ENCODE results near the gene RPS15.

Gene RPS15

DNA sequence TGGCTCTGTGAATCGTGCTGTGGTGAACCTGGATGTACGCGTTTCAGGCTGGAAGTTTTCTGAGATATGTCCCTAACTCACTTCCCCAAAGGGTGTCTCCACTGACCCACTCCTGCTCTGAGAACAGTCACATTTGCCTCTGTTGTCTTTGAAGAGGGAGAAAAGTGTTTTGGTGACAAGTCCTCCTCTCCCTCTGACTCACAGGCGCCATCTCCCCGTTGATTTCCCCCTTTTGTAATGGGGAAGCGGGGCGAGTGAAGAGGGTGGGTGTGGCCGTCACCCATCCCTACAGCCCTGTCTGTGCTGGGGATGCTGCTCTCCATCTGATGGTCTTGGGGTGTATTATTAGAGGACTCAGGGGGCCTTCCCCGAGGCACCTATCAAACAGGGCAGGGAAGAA is 21.3 kb downstream of the RPS15 start:
- Histone ChIP-seq H3K27me3 (ENCODE audit: control insufficient read depth, insufficient read depth, low read length) (peaks cover 88% of the 10 kb centered on the region), H3K27ac (ENCODE audit: low read depth, low read length) (no peak overlapping the region), H3K36me3 (ENCODE audit: control insufficient read depth, insufficient read depth, low read length) (no peaks in the 10 kb centered on the region), H3K4me3 (ENCODE audit: low read depth, low read length) (no peak overlapping the region), H3K4me1 (ENCODE audit: control insufficient read depth, insufficient read depth, low read length) (peaks cover 9% of the 10 kb centered on the region), H3K9me3 (ENCODE audit: control insufficient read depth, insufficient read depth, low read depth, low read length) (no peaks in the 10 kb centered on the region), H3K9ac (ENCODE audit: low read length) (no peak overlapping the region)

DNA sequence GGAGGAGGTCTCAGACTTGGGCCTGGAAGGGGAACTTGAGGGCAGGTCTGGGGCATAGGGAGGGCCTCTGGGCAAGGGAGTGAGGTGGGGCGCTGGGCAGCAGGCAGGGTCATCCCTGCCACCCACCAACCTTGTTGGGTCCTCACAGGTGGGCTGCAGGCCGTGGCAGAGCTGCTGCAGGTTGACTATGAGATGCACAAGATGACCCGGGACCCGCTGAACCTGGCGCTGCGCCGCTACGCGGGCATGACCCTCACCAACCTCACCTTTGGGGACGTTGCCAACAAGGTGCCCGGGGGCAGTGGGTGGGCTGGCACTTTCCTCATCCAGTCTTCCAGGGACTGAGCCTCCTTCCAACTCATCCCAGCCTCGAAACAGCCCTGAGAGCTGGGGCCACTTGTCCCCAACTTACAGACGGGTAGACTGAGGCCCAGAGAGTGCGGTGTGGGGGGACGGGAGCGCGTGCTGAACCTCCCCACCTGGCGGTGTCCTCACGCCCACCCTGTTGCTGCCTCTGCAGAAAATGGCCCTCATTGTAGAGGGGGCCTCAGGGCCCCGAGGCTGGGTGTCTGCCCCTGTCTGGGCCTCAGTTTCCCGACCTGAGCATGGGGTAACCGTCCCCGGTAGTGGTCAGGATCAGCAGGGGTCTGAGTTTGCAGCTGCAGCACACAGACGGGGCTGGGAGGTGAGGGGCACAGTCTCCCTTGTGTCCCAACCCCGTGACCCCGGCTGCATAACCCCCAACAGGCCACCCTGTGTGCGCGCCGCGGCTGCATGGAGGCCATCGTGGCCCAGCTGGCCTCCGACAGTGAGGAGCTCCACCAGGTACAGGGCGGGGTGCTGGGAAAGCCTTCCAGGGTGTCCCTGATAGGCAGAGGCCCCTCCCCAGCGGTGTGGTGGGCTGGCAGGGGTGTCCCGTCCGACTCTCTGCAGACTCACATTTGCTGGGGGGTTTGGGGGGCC is 22.1 kb downstream of the RPS15 start:
- Histone ChIP-seq H3K9me3 (ENCODE audit: control insufficient read depth, insufficient read depth, low read depth, low read length) (no peaks in the 10 kb centered on the region), H3K27ac (ENCODE audit: low read depth, low read length) (no peak overlapping the region), H3K4me1 (ENCODE audit: control insufficient read depth, insufficient read depth, low read length) (peaks cover 13% of the 10 kb centered on the region), H3K27me3 (ENCODE audit: control insufficient read depth, insufficient read depth, low read length) (peaks cover 88% of the 10 kb centered on the region), H3K9ac (ENCODE audit: low read length) (no peak overlapping the region), H3K4me3 (ENCODE audit: low read depth, low read length) (no peak overlapping the region), H3K36me3 (ENCODE audit: control insufficient read depth, insufficient read depth, low read length) (no peaks in the 10 kb centered on the region)

DNA sequence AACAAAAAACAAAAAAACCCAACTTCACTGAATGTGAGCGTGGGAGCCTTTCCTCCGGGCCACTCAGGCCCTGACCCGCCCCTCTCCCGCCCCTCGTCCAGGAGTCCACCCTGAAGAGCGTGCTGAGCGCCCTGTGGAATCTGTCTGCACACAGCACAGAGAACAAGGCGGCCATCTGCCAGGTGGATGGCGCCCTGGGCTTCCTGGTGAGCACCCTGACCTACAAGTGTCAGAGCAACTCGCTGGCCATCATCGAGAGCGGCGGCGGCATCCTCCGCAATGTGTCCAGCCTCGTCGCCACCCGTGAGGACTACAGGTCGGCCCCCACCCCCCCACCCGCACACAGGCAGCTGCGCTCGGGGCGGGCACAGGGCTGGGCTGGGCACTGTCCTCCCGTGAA is 23.7 kb downstream of the RPS15 start:
- Histone ChIP-seq H3K36me3 (ENCODE audit: control insufficient read depth, insufficient read depth, low read length) (no peaks in the 10 kb centered on the region), H3K9me3 (ENCODE audit: control insufficient read depth, insufficient read depth, low read depth, low read length) (no peaks in the 10 kb centered on the region), H3K9ac (ENCODE audit: low read length) (no peak overlapping the region), H3K27me3 (ENCODE audit: control insufficient read depth, insufficient read depth, low read length) (peaks cover 88% of the 10 kb centered on the region), H3K4me3 (ENCODE audit: low read depth, low read length) (no peak overlapping the region), H3K27ac (ENCODE audit: low read depth, low read length) (no peak overlapping the region), H3K4me1 (ENCODE audit: control insufficient read depth, insufficient read depth, low read length) (peaks cover 21% of the 10 kb centered on the region)

DNA sequence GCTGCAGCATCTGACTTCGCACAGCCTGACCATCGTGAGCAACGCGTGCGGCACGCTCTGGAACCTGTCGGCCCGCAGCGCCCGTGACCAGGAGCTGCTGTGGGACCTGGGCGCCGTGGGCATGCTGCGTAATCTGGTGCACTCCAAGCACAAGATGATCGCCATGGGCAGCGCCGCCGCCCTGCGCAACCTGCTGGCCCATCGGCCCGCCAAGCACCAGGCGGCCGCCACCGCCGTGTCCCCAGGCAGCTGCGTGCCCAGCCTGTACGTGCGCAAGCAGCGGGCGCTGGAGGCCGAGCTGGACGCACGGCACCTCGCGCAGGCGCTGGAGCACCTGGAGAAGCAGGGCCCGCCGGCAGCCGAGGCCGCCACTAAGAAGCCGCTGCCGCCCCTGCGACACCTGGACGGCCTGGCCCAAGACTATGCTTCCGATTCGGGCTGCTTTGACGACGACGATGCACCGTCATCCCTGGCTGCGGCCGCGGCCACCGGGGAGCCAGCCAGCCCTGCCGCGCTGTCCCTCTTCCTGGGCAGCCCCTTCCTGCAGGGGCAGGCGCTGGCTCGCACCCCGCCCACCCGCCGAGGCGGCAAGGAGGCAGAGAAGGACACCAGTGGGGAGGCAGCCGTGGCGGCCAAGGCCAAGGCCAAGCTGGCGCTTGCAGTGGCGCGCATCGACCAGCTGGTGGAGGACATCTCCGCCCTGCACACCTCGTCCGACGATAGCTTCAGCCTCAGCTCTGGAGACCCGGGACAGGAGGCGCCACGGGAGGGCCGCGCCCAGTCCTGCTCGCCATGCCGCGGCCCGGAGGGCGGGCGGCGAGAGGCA is 27.2 kb downstream of the RPS15 start:
- Histone ChIP-seq H3K27me3 (ENCODE audit: control insufficient read depth, insufficient read depth, low read length) (peaks cover 88% of the 10 kb centered on the region), H3K27ac (ENCODE audit: low read depth, low read length) (no peak overlapping the region), H3K4me3 (ENCODE audit: low read depth, low read length) (peak overlapping the region; percentile 8; the same call in 1 of the 2 replicates), H3K9me3 (ENCODE audit: control insufficient read depth, insufficient read depth, low read depth, low read length) (no peaks in the 10 kb centered on the region), H3K9ac (ENCODE audit: low read length) (no peak overlapping the region), H3K4me1 (ENCODE audit: control insufficient read depth, insufficient read depth, low read length) (peaks cover 29% of the 10 kb centered on the region), H3K36me3 (ENCODE audit: control insufficient read depth, insufficient read depth, low read length) (no peaks in the 10 kb centered on the region)

DNA sequence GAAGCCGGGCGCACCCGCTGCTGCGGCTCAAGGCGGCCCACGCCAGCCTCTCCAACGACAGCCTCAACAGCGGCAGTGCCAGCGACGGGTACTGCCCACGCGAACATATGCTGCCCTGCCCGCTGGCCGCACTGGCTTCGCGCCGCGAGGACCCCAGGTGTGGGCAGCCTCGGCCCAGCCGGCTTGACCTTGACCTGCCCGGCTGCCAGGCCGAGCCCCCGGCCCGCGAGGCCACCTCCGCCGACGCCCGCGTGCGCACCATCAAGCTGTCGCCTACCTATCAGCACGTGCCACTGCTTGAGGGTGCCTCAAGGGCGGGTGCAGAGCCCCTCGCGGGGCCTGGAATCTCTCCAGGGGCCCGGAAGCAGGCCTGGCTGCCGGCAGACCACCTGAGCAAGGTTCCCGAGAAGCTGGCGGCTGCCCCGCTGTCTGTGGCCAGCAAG is 27.8 kb downstream of the RPS15 start:
- peaks cover 88% of the 10 kb centered on the region for H3K27me3 ChIP-seq (ENCODE audit: control insufficient read depth, insufficient read depth, low read length)

DNA sequence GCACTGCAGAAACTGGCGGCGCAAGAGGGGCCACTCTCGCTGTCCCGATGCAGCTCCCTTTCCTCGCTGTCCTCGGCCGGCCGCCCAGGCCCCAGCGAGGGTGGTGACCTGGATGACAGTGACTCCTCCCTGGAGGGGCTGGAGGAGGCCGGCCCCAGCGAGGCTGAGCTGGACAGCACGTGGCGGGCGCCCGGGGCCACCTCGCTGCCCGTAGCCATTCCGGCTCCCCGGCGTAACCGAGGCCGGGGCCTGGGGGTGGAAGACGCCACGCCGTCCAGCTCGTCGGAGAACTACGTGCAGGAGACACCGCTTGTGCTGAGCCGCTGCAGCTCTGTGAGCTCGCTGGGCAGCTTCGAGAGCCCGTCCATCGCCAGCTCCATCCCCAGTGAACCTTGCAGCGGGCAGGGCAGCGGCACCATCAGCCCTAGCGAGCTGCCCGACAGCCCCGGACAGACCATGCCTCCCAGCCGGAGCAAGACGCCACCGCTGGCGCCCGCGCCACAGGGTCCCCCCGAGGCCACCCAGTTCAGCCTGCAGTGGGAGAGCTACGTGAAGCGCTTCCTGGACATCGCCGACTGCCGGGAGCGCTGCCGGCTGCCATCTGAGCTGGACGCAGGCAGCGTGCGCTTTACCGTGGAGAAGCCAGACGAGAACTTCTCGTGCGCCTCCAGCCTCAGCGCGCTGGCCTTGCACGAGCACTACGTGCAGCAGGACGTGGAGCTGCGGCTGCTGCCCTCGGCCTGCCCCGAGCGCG is 28.4 kb downstream of the RPS15 start:
- peak overlapping the region; percentile 25 for H3K4me3 ChIP-seq (ENCODE audit: low read depth, low read length)

More for the DNA sequence above, 27.8 kb downstream of the RPS15 start:
- Histone ChIP-seq H3K4me1 (ENCODE audit: control insufficient read depth, insufficient read depth, low read length) (peaks cover 31% of the 10 kb centered on the region), H3K36me3 (ENCODE audit: control insufficient read depth, insufficient read depth, low read length) (no peaks in the 10 kb centered on the region), H3K4me3 (ENCODE audit: low read depth, low read length) (no peak overlapping the region), H3K9ac (ENCODE audit: low read length) (no peak overlapping the region), H3K27ac (ENCODE audit: low read depth, low read length) (no peak overlapping the region), H3K9me3 (ENCODE audit: control insufficient read depth, insufficient read depth, low read depth, low read length) (no peaks in the 10 kb centered on the region)

DNA sequence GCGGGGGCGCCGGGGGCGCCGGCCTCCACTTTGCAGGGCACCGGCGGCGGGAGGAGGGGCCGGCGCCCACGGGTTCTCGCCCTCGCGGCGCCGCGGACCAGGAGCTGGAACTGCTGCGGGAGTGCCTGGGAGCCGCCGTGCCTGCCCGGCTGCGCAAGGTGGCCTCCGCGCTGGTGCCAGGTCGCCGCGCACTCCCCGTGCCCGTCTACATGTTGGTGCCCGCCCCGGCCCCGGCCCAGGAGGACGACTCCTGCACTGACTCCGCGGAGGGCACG is 29.0 kb downstream of the RPS15 start:
- H3K27me3 ChIP-seq (ENCODE audit: control insufficient read depth, insufficient read depth, low read length) = peaks cover 92% of the 10 kb centered on the region
- no peak overlapping the region for H3K9ac ChIP-seq (ENCODE audit: low read length)
- peak overlapping the region; percentile 25 for H3K4me3 ChIP-seq (ENCODE audit: low read depth, low read length)
- H3K27ac ChIP-seq (ENCODE audit: low read depth, low read length) = no peak overlapping the region
- peaks cover 42% of the 10 kb centered on the region for H3K4me1 ChIP-seq (ENCODE audit: control insufficient read depth, insufficient read depth, low read length)
- H3K9me3 ChIP-seq (ENCODE audit: control insufficient read depth, insufficient read depth, low read depth, low read length) = no peaks in the 10 kb centered on the region
- no peaks in the 10 kb centered on the region for H3K36me3 ChIP-seq (ENCODE audit: control insufficient read depth, insufficient read depth, low read length)

More for the DNA sequence above, 28.4 kb downstream of the RPS15 start:
- Histone ChIP-seq H3K27me3 (ENCODE audit: control insufficient read depth, insufficient read depth, low read length) (peaks cover 90% of the 10 kb centered on the region), H3K36me3 (ENCODE audit: control insufficient read depth, insufficient read depth, low read length) (no peaks in the 10 kb centered on the region), H3K9ac (ENCODE audit: low read length) (no peak overlapping the region), H3K4me1 (ENCODE audit: control insufficient read depth, insufficient read depth, low read length) (peaks cover 37% of the 10 kb centered on the region), H3K9me3 (ENCODE audit: control insufficient read depth, insufficient read depth, low read depth, low read length) (no peaks in the 10 kb centered on the region), H3K27ac (ENCODE audit: low read depth, low read length) (no peak overlapping the region)

DNA sequence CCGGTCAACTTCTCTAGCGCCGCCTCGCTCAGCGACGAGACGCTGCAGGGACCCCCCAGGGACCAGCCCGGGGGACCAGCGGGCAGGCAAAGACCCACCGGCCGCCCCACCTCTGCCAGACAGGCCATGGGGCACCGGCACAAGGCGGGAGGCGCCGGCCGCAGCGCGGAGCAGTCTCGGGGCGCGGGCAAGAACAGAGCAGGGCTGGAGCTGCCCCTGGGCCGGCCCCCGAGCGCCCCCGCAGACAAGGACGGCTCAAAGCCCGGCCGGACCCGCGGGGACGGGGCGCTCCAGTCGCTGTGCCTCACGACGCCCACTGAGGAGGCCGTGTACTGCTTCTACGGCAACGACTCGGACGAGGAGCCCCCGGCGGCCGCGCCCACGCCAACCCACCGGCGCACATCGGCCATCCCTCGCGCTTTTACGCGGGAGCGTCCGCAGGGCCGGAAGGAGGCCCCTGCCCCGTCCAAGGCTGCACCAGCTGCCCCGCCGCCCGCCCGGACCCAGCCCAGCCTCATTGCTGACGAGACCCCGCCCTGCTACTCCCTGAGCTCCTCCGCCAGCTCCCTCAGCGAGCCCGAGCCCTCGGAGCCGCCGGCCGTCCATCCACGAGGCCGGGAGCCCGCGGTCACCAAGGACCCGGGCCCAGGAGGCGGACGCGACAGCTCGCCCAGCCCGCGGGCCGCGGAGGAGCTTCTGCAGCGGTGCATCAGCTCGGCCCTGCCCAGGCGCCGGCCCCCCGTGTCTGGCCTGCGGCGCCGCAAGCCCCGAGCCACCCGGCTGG is 29.5 kb downstream of the RPS15 start:
- Histone ChIP-seq H3K4me1 (ENCODE audit: control insufficient read depth, insufficient read depth, low read length) (peaks cover 42% of the 10 kb centered on the region), H3K9me3 (ENCODE audit: control insufficient read depth, insufficient read depth, low read depth, low read length) (no peaks in the 10 kb centered on the region), H3K4me3 (ENCODE audit: low read depth, low read length) (peak overlapping the region; percentile 25), H3K27ac (ENCODE audit: low read depth, low read length) (no peak overlapping the region), H3K36me3 (ENCODE audit: control insufficient read depth, insufficient read depth, low read length) (no peaks in the 10 kb centered on the region), H3K9ac (ENCODE audit: low read length) (no peak overlapping the region), H3K27me3 (ENCODE audit: control insufficient read depth, insufficient read depth, low read length) (peaks cover 98% of the 10 kb centered on the region)

DNA sequence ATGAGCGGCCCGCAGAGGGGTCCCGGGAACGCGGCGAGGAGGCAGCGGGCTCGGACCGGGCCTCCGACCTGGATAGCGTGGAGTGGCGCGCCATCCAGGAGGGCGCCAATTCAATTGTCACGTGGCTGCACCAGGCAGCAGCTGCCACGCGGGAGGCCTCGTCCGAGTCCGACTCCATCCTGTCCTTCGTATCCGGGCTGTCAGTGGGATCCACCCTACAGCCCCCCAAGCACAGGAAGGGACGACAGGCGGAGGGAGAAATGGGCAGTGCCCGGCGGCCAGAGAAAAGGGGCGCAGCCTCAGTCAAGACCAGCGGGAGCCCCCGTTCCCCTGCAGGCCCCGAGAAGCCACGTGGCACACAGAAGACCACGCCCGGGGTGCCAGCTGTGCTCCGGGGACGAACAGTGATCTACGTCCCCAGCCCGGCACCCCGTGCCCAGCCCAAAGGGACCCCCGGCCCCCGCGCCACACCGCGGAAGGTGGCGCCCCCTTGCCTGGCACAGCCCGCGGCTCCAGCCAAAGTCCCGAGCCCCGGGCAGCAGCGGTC is 30.2 kb downstream of the RPS15 start:
- H3K9ac ChIP-seq (ENCODE audit: low read length) = no peak overlapping the region
- H3K27me3 ChIP-seq (ENCODE audit: control insufficient read depth, insufficient read depth, low read length) = peaks cover 100% of the 10 kb centered on the region
- no peaks in the 10 kb centered on the region for H3K36me3 ChIP-seq (ENCODE audit: control insufficient read depth, insufficient read depth, low read length)
- H3K4me1 ChIP-seq (ENCODE audit: control insufficient read depth, insufficient read depth, low read length) = peaks cover 42% of the 10 kb centered on the region
- H3K9me3 ChIP-seq (ENCODE audit: control insufficient read depth, insufficient read depth, low read depth, low read length) = no peaks in the 10 kb centered on the region
- H3K27ac ChIP-seq (ENCODE audit: low read depth, low read length) = no peak overlapping the region
- H3K4me3 ChIP-seq (ENCODE audit: low read depth, low read length) = 0 out of 2 replicates have a peak overlapping the region, but pooled peaks have one; percentile 25

DNA sequence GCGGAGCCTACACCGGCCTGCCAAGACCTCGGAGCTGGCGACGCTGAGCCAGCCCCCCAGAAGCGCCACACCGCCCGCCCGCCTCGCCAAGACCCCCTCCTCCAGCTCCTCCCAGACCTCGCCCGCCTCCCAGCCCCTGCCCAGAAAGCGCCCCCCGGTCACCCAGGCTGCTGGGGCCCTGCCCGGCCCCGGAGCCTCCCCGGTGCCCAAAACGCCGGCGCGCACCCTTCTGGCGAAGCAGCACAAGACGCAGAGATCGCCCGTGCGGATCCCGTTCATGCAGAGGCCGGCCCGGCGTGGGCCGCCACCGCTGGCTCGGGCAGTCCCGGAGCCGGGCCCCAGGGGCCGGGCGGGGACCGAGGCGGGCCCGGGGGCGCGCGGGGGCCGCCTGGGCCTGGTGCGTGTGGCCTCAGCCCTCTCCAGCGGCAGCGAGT is 30.6 kb downstream of the RPS15 start:
- Histone ChIP-seq H3K36me3 (ENCODE audit: control insufficient read depth, insufficient read depth, low read length) (no peaks in the 10 kb centered on the region), H3K4me3 (ENCODE audit: low read depth, low read length) (peak overlapping the region; percentile 31; the same call in 1 of the 2 replicates), H3K27me3 (ENCODE audit: control insufficient read depth, insufficient read depth, low read length) (peaks cover 100% of the 10 kb centered on the region), H3K4me1 (ENCODE audit: control insufficient read depth, insufficient read depth, low read length) (peaks cover 42% of the 10 kb centered on the region), H3K9ac (ENCODE audit: low read length) (no peak overlapping the region), H3K27ac (ENCODE audit: low read depth, low read length) (no peak overlapping the region), H3K9me3 (ENCODE audit: control insufficient read depth, insufficient read depth, low read depth, low read length) (no peaks in the 10 kb centered on the region)

Data from HUES6 (cell line).